Neuronal stem cell (in vitro differentiated cells): ENCODE data around the gene FEM1B.

Source experiments
- DNase-seq: peaks from one replicate; pipeline ENCODE4 v3.0.0-alpha.2; 2013; ENCODE audit warnings: low spot score
- H2AFZ ChIP-seq: one replicate; pipeline ENCODE4 v1.6.1; 2013; ENCODE audit warnings: mild to moderate bottlenecking, low read length, inconsistent platforms
- H2AK5ac ChIP-seq: 2 replicates; pipeline ENCODE4 v1.6.1; 2013; ENCODE audit warnings: low read depth, mild to moderate bottlenecking, inconsistent platforms, low read length, moderate library complexity, mixed read lengths
- H2BK120ac ChIP-seq: 2 replicates; pipeline ENCODE4 v1.6.1; 2013; ENCODE audit warnings: low read depth, mild to moderate bottlenecking, inconsistent platforms, low read length, moderate library complexity, mixed read lengths
- H2BK12ac ChIP-seq: one replicate; pipeline ENCODE4 v1.6.1; 2013; ENCODE audit warnings: low read length, inconsistent platforms
- H2BK15ac ChIP-seq: 2 replicates; pipeline ENCODE4 v1.6.1; 2013; ENCODE audit warnings: mild to moderate bottlenecking, low read length, inconsistent platforms, mixed read lengths
- H2BK5ac ChIP-seq: one replicate; pipeline ENCODE4 v1.6.1; 2013; ENCODE audit warnings: inconsistent platforms, mild to moderate bottlenecking, low read length, moderate library complexity
- H3K14ac ChIP-seq: one replicate; pipeline ENCODE4 v1.6.1; 2013; ENCODE audit warnings: low read length, inconsistent platforms
- H3K18ac ChIP-seq: 2 replicates; pipeline ENCODE4 v1.6.1; 2013; ENCODE audit warnings: low read length, inconsistent platforms
- H3K23ac ChIP-seq: 2 replicates; pipeline ENCODE4 v1.6.1; 2013; ENCODE audit warnings: low read depth, mild to moderate bottlenecking, mixed read lengths, low read length, inconsistent platforms; ENCODE audit not compliant: poor library complexity
- H3K27ac ChIP-seq: replicated peaks from 3 replicates; pipeline ENCODE4 v1.5.1; 2013; ENCODE audit warnings: low read length, inconsistent platforms
- H3K27me3 ChIP-seq, 3 experiments: 2 replicates each; pipeline ENCODE4 v1.6.1; 2013; ENCODE audit warnings: low read length in 3 of 3, mild to moderate bottlenecking in 2 of 3, inconsistent platforms in 1 of 3, low read depth in 1 of 3, mixed read lengths in 1 of 3, moderate library complexity in 1 of 3; ENCODE audit not compliant: control insufficient read depth in 3 of 3, insufficient read depth in 3 of 3
- H3K36me3 ChIP-seq, 2 donors: replicated peaks in 1 of 2; 2 replicates each; pipeline ENCODE4 v1.6.1; 2013; ENCODE audit warnings: low read length in 2 of 2; ENCODE audit not compliant: control insufficient read depth in 2 of 2, insufficient read depth in 2 of 2
- H3K4ac ChIP-seq: 2 replicates; pipeline ENCODE4 v1.6.1; 2013; ENCODE audit warnings: inconsistent platforms, mild to moderate bottlenecking, low read length, moderate library complexity
- H3K4me1 ChIP-seq, 2 donors: 1 replicate in 1 of 2; 2 replicates in 1 of 2; pipeline ENCODE4 v1.6.1; 2013; ENCODE audit warnings: low read length in 2 of 2, low read depth in 1 of 2; ENCODE audit not compliant: control insufficient read depth in 2 of 2, insufficient read depth in 1 of 2
- H3K4me2 ChIP-seq: one replicate; pipeline ENCODE4 v1.6.1; 2013; ENCODE audit warnings: mild to moderate bottlenecking, low read length, inconsistent platforms; ENCODE audit not compliant: insufficient read depth, poor library complexity, severe bottlenecking
- H3K4me3 ChIP-seq, 2 donors: 2 replicates each; pipeline ENCODE4 v1.5.1; 2013; ENCODE audit warnings: low read length in 2 of 2, mild to moderate bottlenecking in 2 of 2, inconsistent platforms in 1 of 2, moderate library complexity in 1 of 2
- H3K79me1 ChIP-seq: one replicate; pipeline ENCODE4 v1.6.1; 2013; ENCODE audit warnings: low read depth, mild to moderate bottlenecking, inconsistent platforms, low read length, moderate library complexity
- H3K9ac ChIP-seq: one replicate; pipeline ENCODE4 v1.6.1; 2013; ENCODE audit warnings: mild to moderate bottlenecking, low read depth, low read length, inconsistent platforms; ENCODE audit not compliant: poor library complexity
- H3K9me3 ChIP-seq, 2 donors: replicated peaks in 1 of 2; 2 replicates each; pipeline versions ENCODE3 to v1.6.1; 2013; ENCODE audit warnings: low read length in 2 of 2, mild to moderate bottlenecking in 2 of 2, inconsistent platforms in 1 of 2, low read depth in 1 of 2, mixed read lengths in 1 of 2, moderate library complexity in 1 of 2; ENCODE audit not compliant: control insufficient read depth in 2 of 2, insufficient read depth in 1 of 2
- H4K8ac ChIP-seq: one replicate; pipeline ENCODE4 v1.6.1; 2013; ENCODE audit warnings: low read depth, mild to moderate bottlenecking, inconsistent platforms, low read length, moderate library complexity
- H4K91ac ChIP-seq: one replicate; pipeline ENCODE4 v1.6.1; 2013; ENCODE audit warnings: low read length, low read depth, mild to moderate bottlenecking, inconsistent platforms; ENCODE audit not compliant: poor library complexity
- WGBS, 2 donors: extraction: QIAGEN DNeasy Blood & Tissue Kit; methylation state at CpG; one replicate each; pipeline ENCODE4 v1.1.7; 2013; ENCODE audit warnings: missing lambda C conversion rate in 2 of 2, mixed read lengths in 1 of 2; ENCODE audit not compliant: insufficient read length in 2 of 2, insufficient replicate concordance in 1 of 2; ENCODE audit errors: extremely low coverage in 2 of 2; 5-methylcytosine and 5-hydroxymethylcytosine counted together

The FEM1B gene

DNA sequence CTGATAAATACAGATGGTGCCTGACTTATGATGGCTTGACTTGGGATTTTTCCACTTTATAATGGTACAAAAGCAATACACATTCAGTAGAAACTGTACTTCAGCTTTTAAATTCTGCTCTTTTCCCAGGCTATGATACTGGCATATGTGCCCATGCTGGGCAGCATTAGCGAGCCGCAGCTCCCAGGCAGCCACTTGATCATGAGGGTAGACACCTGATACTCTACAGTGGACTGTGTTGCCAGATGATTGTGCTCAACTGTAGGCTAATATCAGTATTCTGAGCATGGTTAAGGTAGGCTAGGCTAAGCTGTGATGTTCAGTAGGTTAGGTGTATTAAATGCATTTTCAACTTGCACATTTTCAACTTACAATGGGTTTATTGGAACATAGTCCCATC is 17.7 kb upstream of the FEM1B start:
- no CpG with 5 or more reads among the region's 2 CpGs for WGBS, 2 donors
- H4K8ac ChIP-seq, result no peak overlapping the region

GRCh38 chr15:68261241-68261640 is 16.3 kb upstream of the FEM1B start:
- H3K4me3 ChIP-seq, result no peak overlapping the region
- H2AFZ ChIP-seq, result no peak overlapping the region
- peaks cover 0 to 7% (median 0%) of the 10 kb centered on the region in 3 experiments for H3K27me3 ChIP-seq
- no peak overlapping the region for H2BK12ac ChIP-seq
- H3K36me3 ChIP-seq, result no peaks in the 10 kb centered on the region
- no CpG with 5 or more reads among the region's 3 CpGs for WGBS, 2 donors
- H3K27ac ChIP-seq, result no peak overlapping the region
- H3K9ac ChIP-seq, result no peak overlapping the region
- no peak overlapping the region for H3K14ac ChIP-seq
- no peaks in the 10 kb centered on the region for H3K79me1 ChIP-seq
- no peak overlapping the region for H3K4me2 ChIP-seq
- H3K23ac ChIP-seq, result no peak overlapping the region
- H4K91ac ChIP-seq, result no peak overlapping the region
- no peak overlapping the region for H2AK5ac ChIP-seq
- peaks cover 0 to 2% of the 10 kb centered on the region in 2 donors for H3K4me1 ChIP-seq
- no peak overlapping the region for H2BK15ac ChIP-seq
- no peak overlapping the region for H3K4ac ChIP-seq
- no peak overlapping the region for H3K18ac ChIP-seq
- H4K8ac ChIP-seq, result no peak overlapping the region
- H2BK120ac ChIP-seq, result no peak overlapping the region
- no peaks in the 10 kb centered on the region for H3K9me3 ChIP-seq
- no peak overlapping the region for H2BK5ac ChIP-seq
- no peak for DNase-seq

More for the DNA sequence above, 17.7 kb upstream of the FEM1B start:
- Histone ChIP-seq H3K14ac (no peak overlapping the region), H3K4me1 (peaks cover 0 to 2% of the 10 kb centered on the region in 2 donors), H2AK5ac (no peak overlapping the region), H3K9me3 (no peaks in the 10 kb centered on the region), H4K91ac (no peak overlapping the region), H2BK15ac (no peak overlapping the region), H3K27ac (no peak overlapping the region), H2BK120ac (no peak overlapping the region), H3K27me3 (peaks cover 0 to 15% (median 0%) of the 10 kb centered on the region in 3 experiments), H3K9ac (no peak overlapping the region), H3K4me3 (no peak overlapping the region), H2AFZ (no peak overlapping the region), H3K79me1 (no peaks in the 10 kb centered on the region), H3K4ac (no peak overlapping the region), H3K23ac (no peak overlapping the region), H3K36me3 (no peaks in the 10 kb centered on the region), H2BK12ac (no peak overlapping the region), H3K18ac (no peak overlapping the region), H3K4me2 (no peak overlapping the region), H2BK5ac (no peak overlapping the region)
- no peak for DNase-seq

DNA sequence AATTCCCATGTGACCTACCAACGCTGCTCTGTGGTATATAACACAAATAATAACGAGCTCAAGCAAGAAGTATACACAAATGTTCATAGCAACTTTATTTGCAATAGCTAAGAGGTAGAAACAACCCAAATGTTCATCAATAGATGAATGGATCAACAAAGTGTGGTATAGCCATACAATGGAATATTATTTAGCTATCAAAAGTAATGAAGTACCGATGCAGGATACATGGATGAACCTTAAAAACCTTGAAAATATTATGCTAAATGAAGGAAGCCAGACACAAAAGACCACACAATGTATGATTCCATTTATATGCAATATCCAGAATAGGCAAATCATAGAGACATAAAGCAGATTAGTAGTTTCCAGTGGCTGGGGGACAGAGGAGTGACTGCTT is 15.6 kb upstream of the FEM1B start:
- Histone ChIP-seq H3K23ac (no peak overlapping the region), H3K36me3 (no peaks in the 10 kb centered on the region), H3K4ac (no peak overlapping the region), H3K27ac (no peak overlapping the region), H3K4me3 (no peak overlapping the region), H3K9me3 (no peaks in the 10 kb centered on the region), H3K79me1 (no peaks in the 10 kb centered on the region), H3K27me3 (peaks cover 0 to 5% (median 0%) of the 10 kb centered on the region in 3 experiments), H3K14ac (no peak overlapping the region), H2BK15ac (no peak overlapping the region), H4K8ac (no peak overlapping the region), H2AFZ (no peak overlapping the region), H3K4me2 (no peak overlapping the region), H3K9ac (no peak overlapping the region), H3K4me1 (peaks cover 0 to 2% of the 10 kb centered on the region in 2 donors), H2BK120ac (no peak overlapping the region), H2AK5ac (no peak overlapping the region), H2BK12ac (no peak overlapping the region), H3K18ac (no peak overlapping the region), H4K91ac (no peak overlapping the region), H2BK5ac (no peak overlapping the region)
- no CpG with 5 or more reads among the region's 3 CpGs for WGBS, 2 donors
- DNase-seq, result no peak

- no peak overlapping the region for H4K91ac ChIP-seq
- H3K4me2 ChIP-seq, result no peak overlapping the region
- no peaks in the 10 kb centered on the region for H3K4me1 ChIP-seq
- H3K79me1 ChIP-seq, result no peaks in the 10 kb centered on the region
- no peak overlapping the region for H4K8ac ChIP-seq
- H3K27me3 ChIP-seq, result peaks cover 0 to 5% (median 0%) of the 10 kb centered on the region in 3 experiments
- no peak overlapping the region for H3K4me3 ChIP-seq
- H2AK5ac ChIP-seq, result no peak overlapping the region
- H2AFZ ChIP-seq, result no peak overlapping the region
- H3K18ac ChIP-seq, result no peak overlapping the region
- WGBS, 2 donors, result no CpG with 5 or more reads among the region's 5 CpGs
- no peak overlapping the region for H3K9ac ChIP-seq
- H2BK5ac ChIP-seq, result no peak overlapping the region
- H2BK12ac ChIP-seq, result no peak overlapping the region
- no peak overlapping the region for H3K4ac ChIP-seq
- no peak overlapping the region for H3K14ac ChIP-seq
- H2BK120ac ChIP-seq, result no peak overlapping the region
- no peak for DNase-seq
- no peak overlapping the region for H2BK15ac ChIP-seq
- H3K36me3 ChIP-seq, result no peaks in the 10 kb centered on the region
- no peaks in the 10 kb centered on the region for H3K9me3 ChIP-seq
- H3K23ac ChIP-seq, result no peak overlapping the region
- no peak overlapping the region for H3K27ac ChIP-seq
Measured at GRCh38 chr15:68262514-68263356, 14.8 kb upstream of the FEM1B start.
